Spleen (tissue), 7 donors: ENCODE data around the gene TMEM109.

Experiments used
- CTCF ChIP-seq, 11 experiments: fragments of 200-600 bp in 7 of 11; fragments of 450-650 bp in 4 of 11; sonication (generic) in 4 of 11; IDR thresholded peaks in 8 of 11; conservative IDR thresholded peaks in 3 of 11; 1 replicate in 7 of 11; 2 replicates in 4 of 11; pipeline versions ENCODE4 v1.4.0 to v1.8.0; 2016 to 2021; ENCODE audit warnings: antibody characterized with exemption in 11 of 11, inconsistent platforms in 4 of 11, mild to moderate bottlenecking in 1 of 11
- POLR2A ChIP-seq, 3 donors: fragments of 450-650 bp; IDR thresholded peaks; one replicate each; pipeline ENCODE4 v1.5.1; 2017; ENCODE audit warnings: antibody characterized with exemption in 3 of 3, mild to moderate bottlenecking in 1 of 3
- POLR2AphosphoS5 ChIP-seq, 3 donors: sonication (generic); formaldehyde crosslinking; IDR thresholded peaks; one replicate each; pipeline ENCODE4 v1.5.1; 2017; ENCODE audit warnings: antibody characterized with exemption in 3 of 3
- donor health status: DM: no; HTN: no; CAD: no; lungs with moderate emphysema.
- donor health status: DM: no; HTN: no; CAD: no.
- donor health status: DM: no; HTN: no; CAD: no.

GRCh38 chr11:60912851-60913528 lies 968 bp upstream of the TMEM109 start:
- TF ChIP-seq CTCF (IDR thresholded peaks at IDR 0.05 in 8 of 11, conservative IDR thresholded peaks at IDR 0.05 in 3 of 11) (no peak), POLR2A (IDR thresholded peaks at IDR 0.05) (no peak), POLR2AphosphoS5 (IDR thresholded peaks at IDR 0.05) (no peak)
